ENCODE data around the gene BIRC6.

DNA sequence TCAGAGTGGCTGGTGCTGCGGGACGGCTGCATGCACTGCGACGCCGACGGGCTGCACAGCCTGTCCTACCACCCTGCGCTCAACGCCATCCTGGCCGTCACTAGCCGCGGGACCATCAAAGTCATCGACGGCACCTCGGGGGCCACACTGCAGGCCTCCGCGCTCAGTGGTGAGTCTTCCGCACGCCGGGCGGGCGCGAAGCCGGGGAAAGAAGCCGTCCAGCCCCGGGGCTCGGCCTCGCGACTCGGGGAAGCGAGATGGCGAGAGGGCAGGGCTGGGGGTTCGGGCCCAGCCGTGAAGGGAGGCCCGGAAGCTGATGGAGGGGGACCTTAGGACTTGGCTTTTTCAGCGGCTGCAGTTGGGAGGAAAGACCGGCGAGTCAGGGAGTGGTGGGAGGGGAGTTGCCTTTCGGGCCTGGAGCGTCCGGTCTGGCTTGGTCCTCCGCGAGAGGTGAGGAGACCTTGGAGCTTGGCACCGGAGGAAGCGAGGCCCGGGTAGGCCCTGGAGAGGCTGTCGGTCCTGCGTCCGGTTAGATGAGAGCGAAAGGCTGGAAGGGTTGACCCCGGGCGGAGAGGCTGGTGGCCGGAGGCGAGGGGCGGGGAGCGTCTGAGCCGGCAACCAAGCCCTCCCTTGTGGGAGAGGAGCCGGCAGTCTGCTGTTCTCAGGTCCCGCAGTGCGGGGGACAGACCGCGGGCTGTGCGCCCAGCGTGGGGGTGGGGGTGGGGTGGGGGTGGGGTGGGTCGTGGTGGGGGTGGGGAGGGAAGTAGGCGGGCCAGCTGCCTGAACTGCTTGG lies 691 bp downstream of the BIRC6 start:
- TF ChIP-seq RXRA (IDR thresholded peaks at IDR 0.05; ENCODE audit: insufficient read depth, low read depth, low read length) (no peak), BACH1 (IDR thresholded peaks at IDR 0.05; ENCODE audit: low read length) (no peak), CHD2 (IDR thresholded peaks at IDR 0.05; ENCODE audit: low read length) (no peak), EZH2 (IDR thresholded peaks at IDR 0.05; ENCODE audit: low read depth, low read length, severe bottlenecking) (no peak), YY1 (IDR thresholded peaks at IDR 0.05; ENCODE audit: low read depth, low read length) (no peak), GABPA (IDR thresholded peaks at IDR 0.05; ENCODE audit: borderline replicate concordance, insufficient read depth, low read length) (no peak), POLR2A (IDR thresholded peaks at IDR 0.05; ENCODE audit: control extremely low read depth in 1 of 2, low read depth in 2 of 2, low read length in 2 of 2) (peak in 1 of 2 experiments; percentile 36; a peak in 1 of 3 replicates), RAD21 (IDR thresholded peaks at IDR 0.05 in 1 of 2, conservative IDR thresholded peaks at IDR 0.05 in 1 of 2; ENCODE audit: low read depth in 2 of 2, low read length in 2 of 2) (no peak), ZNF274 (IDR thresholded peaks at IDR 0.05; ENCODE audit: borderline replicate concordance, extremely low read depth, low read length) (no peak), HDAC2 (IDR thresholded peaks at IDR 0.05; ENCODE audit: borderline replicate concordance in 1 of 2, low read depth in 2 of 2, low read length in 2 of 2) (peak in 1 of 2 experiments; percentile 26; a peak in 1 of 4 replicates), SUZ12 (IDR thresholded peaks at IDR 0.05; ENCODE audit: low read length) (0 out of 2 replicates have a peak, but pooled peaks have one; percentile 22)
- TF ChIP-seq, protein P1, sequence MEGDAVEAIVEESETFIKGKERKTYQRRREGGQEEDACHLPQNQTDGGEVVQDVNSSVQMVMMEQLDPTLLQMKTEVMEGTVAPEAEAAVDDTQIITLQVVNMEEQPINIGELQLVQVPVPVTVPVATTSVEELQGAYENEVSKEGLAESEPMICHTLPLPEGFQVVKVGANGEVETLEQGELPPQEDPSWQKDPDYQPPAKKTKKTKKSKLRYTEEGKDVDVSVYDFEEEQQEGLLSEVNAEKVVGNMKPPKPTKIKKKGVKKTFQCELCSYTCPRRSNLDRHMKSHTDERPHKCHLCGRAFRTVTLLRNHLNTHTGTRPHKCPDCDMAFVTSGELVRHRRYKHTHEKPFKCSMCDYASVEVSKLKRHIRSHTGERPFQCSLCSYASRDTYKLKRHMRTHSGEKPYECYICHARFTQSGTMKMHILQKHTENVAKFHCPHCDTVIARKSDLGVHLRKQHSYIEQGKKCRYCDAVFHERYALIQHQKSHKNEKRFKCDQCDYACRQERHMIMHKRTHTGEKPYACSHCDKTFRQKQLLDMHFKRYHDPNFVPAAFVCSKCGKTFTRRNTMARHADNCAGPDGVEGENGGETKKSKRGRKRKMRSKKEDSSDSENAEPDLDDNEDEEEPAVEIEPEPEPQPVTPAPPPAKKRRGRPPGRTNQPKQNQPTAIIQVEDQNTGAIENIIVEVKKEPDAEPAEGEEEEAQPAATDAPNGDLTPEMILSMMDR (IDR thresholded peaks at IDR 0.05; ENCODE audit: control extremely low read depth in 1 of 3, insufficient read depth in 1 of 3, low read depth in 1 of 3, low read length in 3 of 3), result no peak

All from H1 (cell line).